Effector CD8-positive, alpha-beta T cell (primary cell): ENCODE data around the gene CD6.
A peak's percentile ranks its signal among the peaks of the same experiment; 100 is the strongest.

Experiments
- DNase-seq: peaks from one replicate; lab custom pipeline; 2025; lab: John Stamatoyannopoulos, UW

Gene CD6

DNA sequence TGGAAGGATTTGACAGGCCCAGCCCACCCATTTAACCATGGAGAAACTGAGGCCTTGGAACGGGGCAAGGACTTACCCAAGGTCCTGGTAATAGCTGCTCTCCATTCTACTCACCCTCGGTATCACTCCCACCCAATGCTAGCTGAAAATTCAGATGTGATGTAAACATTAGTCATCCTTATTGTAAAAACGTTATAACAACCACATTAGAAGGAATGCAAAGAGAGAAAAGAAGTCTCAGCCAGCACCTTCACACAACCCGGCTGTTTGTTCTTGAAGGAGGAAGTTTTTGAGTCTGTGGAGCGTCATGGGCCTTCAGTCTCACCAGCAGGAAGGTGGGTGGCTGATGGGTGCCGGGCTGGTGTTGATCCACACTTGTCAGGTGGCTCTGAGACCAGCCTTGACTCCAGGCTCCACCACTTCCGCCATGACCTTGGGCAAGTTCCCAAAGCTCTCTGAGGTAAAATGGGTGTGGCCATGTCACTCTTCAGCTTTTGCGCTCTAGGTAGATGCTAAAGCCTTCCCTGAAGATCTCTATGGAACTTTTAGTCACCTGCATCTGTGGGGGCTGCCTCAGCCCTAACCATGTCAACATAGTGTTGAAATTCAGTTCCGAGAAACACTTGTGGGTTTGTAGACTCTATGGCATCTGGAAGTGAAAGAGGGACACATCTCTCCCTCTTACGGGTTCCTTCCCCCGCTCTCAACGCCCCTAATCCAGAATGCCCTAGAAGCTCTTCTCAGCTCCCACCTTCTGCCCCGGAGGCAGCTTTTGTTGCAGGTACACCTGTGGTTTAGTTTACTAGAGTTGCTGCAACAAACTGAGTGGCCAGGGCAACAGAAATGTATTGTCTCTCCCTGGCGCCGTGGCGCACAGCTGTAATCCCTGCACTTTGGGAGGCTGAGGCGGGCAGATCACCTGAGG lies 14.8 kb downstream of the CD6 start:
- DNase-seq, result peak; percentile 79

DNA sequence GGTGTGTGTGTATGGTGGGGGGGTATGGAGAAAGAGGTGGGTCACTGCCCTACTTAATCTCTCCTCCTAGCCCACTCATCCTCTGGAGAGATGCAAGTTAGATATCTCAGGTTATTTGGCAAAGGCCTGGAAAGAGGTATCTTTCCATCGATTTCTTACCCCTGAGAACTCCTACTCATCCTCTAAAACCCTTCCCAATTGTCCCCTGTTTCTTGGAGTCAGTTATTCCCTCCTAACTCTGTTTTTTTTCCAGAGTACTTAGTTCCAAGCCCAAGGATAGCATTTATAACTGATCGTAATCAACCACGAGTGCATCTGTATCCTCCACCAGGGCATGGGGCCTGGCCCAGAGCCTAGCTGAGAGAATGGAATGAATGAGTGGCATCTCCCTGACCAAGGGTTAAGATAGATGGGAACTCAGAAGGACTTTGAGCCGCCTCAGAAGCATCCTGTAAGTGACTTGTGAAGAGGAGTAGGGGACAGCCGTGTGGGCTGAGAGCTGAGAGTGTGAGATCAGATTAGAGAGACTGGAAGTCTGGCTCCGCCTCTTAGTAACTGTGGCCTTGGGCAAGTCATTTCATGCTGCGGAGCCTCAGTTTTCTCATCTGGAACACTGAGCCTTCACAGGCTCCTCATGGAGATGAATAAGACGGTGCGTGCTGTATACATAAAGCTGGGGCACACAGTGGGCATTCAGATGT lies 16.2 kb downstream of the CD6 start:
- no peak for DNase-seq

DNA sequence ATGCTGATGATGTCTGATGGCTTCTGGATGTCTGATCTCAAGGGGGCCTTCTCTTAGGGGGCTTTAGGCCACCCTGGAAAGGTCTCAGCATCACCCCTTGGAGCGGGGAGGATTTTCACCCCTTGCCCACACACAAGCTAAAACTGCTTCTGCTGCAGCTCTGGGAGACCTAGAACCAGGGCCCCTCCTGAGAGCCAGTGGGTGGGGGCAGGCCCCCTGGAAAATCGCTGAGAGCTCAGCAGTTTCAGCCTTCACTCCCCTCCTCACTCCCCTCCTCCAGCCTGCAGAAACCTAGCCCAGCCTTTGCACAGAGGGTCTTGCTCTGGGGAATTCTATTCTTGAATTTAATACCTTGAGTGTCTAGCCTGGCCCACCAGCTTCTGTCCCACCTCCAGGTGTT lies 17.2 kb downstream of the CD6 start:
- DNase-seq, result no peak

DNA sequence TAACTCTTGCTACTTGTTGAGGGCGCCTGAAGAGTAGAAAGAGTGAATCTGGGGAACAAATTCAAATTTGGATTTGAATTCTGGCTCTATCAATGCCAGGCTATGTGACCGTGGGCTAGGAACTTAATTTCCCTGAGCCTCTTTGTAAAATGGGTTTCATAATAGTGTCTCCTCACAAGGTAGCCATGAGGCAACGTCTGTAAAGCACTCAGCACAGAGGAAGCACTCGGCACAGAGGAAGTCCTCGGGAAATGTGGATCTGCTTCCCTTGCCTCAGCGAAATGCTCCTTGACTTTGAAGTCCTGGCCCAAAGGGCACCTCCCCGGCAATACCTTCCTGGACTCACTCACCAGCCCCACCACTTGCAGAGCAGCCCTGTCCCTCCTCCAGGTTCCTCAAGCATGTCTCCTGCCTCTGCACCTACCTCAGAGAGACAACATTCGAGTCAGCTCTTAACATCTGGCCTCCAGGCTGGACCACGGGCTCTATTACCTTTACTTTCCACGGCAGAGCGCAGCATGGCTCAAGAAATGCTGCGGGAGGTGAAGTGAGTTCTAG lies 17.7 kb downstream of the CD6 start:
- DNase-seq, result no peak

DNA sequence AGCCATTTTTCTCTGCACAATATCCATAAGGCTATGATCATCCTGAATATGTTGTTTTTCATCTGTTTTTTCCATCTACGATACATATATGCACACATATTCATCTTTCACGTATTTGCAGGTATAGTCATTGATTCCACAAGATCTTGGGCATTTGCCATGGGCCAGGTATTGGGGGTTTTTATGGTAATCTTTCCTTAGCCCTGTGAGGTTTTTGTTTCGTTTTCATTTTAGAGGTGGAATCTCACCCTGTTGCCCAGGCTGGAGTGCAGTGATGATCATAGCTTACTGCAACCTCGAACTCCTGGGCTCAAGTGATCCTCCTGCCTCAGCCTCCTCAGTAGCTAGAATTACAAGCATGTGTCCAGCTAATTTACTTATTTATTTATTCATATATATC lies 20.0 kb downstream of the CD6 start:
- no peak for DNase-seq

DNA sequence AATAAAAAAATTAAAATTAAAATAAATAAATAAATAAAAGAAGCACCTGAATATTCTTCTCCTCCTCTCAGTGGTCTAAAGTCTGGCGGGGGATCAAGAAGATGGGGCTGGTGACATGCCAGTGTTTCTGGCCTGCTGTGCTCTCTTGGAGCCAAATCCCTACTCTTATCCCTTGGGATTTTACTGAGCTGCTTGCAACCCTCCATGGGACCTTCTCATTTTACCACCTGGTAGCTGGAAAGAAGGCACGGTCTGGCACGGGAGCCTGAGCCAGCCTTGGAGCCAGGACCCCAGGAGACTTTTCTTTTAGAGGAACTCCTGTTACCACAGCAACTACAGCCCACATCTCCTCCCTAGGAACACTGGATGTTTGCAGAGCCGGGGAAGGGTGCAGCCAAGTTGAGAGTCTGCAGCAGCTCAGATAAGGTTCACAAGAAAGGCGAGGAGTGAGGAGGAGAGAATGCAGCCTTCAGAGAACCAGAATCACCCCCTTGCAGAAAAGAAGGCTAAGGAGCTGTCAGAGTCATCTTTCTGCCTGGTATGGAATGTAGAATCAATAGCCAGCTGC lies 21.4 kb downstream of the CD6 start:
- DNase-seq, result no peak

DNA sequence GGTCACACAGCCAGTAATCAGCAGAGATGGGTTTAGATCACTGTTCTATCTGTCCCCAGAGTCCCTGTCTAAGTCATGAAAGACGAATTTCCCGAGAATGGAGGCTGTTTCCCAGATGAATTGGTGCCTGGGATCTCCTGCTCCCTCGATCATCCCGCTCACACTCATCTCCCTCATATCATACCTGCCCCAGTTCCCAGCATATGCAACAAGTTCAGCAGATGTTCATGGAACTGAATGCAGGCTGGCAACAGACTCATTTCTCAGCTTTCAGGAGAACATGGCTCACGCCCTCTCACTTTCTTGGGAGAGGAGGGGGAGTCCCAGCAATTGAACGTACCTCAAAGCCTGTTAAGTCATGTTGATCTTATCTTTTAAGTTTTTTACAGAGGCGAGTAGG lies 22.1 kb downstream of the CD6 start:
- DNase-seq, result no peak

DNA sequence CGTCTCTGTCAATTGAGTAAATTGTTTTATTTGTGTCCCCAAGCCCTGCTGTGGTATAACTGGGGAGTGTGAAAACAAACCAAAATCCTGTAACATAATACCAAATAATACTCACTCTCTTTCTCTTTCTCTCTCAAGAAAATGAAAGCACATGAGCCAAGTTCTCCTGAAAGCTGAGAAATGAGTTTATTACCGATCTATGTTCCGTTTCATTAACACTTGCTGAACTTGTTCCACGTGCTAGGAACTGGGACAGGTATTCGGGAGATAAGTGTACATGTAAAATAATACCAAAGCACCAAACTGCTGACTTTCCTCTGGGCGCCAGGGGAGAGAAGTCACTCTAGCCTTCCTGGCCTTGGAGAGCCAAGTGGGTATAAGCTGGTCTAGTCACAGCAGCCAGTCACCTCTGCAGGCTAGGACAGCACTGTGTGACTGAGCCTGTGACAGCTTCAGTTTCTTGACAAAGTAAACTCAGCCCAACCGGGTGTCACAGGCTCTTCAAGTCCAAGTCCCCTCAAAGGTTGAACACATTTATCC lies 23.1 kb downstream of the CD6 start:
- no peak for DNase-seq

DNA sequence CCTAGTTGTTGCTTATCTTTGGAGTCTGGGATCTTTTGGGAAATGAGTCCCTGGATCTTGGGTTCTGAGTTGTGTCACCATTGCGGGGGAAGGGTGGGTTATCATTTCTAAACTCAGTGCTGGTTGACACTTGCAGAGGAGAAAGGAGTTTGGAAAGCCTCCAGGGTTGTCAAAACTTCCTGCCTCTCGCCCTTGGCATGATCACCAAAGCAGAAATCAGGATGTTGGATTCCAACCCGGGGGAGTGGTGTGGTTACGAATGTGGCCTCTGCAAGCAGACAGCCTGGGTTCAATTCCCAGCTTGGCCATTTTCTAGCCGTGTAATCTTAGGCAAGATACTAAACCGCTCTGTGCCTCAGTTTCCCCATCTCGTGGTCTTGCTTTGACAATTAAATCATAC lies 24.3 kb downstream of the CD6 start:
- DNase-seq, result no peak

DNA sequence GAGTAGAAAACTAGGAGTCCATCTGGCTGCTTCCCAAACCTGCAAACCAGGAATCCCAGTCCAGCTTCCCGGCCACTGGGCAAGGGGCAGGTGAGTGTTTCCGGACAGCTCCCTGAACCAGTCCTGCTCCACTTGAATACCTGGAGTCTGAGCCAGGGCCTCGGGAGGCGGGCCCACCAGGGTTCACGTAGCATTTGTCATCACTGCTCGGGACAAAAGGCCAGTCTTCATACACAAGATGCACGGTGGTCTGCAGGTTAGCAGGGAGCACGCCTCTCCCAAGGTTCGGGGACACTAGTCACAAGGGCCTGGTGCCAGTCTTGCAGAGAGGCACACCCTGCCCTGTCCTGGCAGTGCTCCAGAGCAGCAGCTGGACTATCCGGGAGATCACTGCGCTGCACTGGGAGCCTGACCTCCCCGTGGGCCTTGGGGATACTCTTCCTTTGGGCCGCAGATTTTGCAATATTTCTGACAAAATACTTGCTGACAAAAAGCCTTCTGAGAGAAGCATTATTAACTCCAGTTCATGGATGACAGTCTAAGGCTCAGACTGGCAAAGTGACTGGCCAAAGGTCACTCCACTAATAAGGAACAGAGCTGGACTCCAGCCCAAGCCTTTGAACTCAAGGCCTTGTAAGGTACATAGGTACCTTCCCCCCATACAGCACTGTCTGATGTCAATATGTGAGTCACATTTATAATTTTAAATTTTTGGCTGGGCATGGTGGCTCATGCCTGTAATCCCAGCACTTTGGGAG lies 25.1 kb downstream of the CD6 start:
- DNase-seq, result no peak

DNA sequence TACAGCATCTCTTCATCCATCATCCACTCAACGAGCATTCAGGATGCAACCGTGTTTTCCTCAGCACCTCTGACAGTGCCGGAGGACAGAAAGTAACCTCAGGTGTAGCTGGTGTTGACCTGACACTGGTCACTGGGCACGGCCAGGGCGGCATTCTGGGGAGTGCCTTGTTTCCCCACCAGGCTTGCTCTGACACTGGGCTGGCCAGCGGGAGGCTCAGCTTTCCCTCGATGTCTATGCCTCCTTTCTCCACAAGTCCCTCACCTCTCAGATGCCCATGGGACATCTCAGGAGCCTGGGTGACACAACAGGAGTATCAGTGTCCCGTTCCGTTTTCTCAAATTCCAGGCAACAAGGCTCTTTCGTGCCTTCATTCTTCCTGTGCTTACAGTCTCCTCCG lies 28.9 kb downstream of the CD6 start:
- no peak for DNase-seq

DNA sequence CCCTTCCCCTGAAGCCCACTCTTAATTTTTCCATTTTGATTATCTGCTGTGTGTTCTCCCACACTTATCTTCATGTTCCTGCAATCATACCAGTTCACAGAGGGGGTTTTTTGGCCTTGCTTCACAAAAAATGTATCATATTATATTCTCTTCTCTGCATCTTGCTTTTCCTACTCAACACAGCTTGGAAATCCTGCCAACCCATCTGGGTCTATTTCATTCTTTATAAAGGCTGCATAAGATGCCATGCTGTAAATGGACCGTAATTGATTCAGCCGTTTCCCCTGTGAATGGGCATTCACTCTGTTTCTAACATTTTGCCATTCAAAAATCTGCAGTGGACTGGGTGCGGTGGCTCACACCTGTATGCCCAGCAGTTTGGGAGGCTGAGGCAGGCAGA lies 30.5 kb downstream of the CD6 start:
- DNase-seq, result no peak

DNA sequence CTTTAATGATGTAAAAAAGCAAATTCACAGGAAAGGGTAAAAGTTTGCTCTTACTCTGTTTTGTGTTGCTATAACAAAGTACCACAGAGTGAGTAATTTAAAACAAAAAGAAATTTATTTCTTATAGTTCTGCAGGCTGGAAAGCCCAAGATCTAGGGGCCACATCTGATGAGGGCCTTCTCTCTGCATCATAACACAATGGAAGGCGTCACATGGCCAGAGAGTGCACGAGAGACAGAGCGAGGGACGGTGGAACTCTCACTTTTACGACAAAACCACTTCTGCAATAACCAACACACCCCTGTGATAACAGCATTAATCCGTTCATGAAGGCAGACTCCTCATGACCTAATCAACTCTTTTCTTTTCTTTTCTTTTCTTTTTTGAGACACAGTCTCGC lies 31.1 kb downstream of the CD6 start:
- no peak for DNase-seq

DNA sequence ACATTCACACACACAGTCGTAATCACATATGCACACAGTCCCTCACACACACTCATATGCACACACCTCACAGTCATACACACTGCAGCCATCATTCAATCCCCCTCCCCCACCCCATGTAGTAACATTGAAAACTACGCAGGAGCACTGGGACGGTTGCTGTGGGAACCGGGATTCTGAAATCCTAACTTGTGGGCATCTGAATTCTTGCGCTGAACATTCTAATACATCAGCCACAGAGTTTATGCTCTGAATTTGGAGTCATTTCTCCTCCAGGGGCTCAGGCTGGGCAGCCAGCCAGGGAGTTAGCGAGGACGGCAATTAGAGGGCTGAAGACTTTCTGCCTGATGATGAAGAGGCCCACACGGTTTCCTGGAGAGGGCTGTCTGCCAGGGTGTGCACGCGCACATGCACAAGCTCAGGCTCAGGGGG lies 32.7 kb downstream of the CD6 start:
- no peak for DNase-seq

DNA sequence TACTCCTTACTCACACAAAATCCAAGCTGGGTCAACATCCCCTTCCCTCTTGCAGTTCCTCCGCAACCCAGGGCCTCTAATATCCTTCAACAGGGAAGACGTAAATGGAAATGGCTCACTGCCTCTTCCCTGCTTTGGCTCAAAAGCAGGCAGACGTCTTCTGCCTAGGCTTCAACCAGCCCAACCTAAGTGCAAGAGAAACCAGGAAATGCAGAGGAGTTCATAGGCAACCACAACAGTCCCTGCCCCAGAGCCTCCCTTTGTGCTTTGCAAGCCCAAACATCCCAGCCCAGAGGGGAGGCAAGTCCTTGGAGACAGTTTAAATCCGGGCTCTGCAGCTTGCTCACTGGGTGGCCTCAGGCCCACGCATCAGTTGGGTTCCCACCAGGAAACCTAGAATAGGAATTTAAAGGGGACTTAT lies 33.3 kb downstream of the CD6 start:
- DNase-seq, result peak; percentile 25

DNA sequence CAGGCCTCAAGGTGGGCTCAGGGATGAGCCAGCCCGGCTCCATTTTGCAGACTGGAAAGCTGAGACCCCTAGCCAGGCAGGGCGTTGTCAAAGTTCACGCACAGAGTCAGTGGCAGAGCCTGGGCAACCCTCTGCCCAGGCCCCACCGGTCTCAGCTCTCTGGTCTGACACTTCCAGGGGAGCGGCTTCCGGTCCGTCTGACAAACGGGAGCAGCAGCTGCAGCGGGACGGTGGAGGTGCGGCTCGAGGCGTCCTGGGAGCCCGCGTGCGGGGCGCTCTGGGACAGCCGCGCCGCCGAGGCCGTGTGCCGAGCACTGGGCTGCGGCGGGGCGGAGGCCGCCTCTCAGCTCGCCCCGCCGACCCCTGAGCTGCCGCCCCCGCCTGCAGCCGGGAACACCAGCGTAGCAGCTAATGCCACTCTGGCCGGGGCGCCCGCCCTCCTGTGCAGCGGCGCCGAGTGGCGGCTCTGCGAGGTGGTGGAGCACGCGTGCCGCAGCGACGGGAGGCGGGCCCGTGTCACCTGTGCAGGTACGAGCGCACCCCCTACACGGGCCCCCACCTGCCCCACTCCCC lies 36.0 kb downstream of the CD6 start:
- no peak for DNase-seq

DNA sequence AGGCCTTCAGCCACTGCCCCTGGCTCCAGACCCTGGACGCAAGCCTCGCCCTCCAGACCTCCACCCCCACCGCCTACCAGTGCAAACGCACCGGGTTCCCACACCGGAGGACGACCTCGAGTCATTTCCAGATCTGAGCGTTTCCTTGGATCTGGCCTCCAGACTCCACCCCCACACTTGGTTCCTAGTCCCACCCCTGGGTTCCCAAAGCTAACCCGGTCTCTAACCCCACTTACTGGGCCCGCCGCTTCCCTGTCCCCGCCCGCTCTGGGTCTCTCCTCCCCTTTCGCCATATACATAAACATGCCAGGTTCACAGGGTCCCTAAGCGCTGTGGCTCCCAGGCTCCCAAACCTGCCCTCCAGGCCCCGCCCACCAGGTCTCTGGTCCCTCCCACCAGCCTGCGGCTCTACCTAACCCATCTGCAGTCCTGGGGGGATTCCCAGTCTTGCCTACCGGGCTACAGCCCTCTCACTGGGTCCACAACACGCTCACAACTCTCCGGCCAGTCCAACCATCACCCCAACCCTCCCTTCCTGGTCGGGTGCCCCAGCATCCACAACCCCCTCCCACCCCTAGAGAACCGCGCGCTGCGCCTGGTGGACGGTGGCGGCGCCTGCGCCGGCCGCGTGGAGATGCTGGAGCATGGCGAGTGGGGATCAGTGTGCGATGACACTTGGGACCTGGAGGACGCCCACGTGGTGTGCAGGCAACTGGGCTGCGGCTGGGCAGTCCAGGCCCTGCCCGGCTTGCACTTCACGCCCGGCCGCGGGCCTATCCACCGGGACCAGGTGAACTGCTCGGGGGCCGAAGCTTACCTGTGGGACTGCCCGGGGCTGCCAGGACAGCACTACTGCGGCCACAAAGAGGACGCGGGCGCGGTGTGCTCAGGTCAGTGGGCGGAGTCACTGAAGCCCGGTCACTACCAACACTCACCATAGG lies 36.7 kb downstream of the CD6 start:
- DNase-seq, result peak; percentile 20

DNA sequence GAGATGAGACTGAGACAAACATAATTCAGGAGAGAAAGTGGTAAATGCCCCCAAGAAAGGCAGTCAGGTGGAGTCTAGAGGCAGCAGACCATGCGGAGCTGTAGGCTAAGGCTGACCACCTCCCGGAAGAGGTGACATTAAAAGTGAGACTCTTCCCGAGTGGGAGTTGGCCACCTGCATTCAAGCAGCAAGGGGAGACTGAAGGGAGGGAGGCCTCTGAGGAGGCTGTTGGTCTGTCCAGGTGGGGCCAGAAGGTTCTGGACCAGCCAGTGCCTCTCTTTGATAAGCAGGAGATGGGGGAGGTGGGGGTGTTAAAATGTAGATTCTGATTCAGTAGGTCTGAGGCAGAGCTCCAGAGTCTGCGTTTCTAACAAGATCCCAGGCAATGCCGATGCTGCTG lies 37.5 kb downstream of the CD6 start:
- DNase-seq, result no peak

DNA sequence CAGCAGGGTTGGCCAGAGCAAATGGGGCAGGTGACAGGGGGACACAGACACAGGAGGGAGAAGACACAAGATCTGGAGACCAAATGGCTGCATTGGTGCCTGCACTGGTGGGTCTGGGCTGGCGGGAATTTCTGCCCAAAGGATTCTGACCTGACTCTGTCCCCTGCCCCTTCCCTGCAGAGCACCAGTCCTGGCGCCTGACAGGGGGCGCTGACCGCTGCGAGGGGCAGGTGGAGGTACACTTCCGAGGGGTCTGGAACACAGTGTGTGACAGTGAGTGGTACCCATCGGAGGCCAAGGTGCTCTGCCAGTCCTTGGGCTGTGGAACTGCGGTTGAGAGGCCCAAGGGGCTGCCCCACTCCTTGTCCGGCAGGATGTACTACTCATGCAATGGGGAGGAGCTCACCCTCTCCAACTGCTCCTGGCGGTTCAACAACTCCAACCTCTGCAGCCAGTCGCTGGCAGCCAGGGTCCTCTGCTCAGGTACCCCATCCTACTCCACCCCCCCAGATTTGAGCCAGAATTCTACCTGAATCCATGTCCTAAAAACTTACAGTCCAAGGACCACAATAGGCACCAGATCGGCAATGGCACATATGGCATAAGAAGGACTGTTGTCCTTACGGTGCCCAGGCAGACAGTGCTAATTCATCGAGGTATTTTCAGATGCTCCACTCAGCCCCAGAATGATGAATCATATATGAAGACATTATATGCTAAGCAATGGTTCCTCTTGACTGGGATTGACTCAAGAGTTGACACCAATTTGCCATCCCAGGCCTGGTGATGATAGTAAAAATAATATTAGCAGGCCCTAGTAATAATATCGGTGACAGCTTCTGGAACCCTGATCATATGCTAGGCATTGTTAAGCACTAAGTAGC lies 38.2 kb downstream of the CD6 start:
- DNase-seq, result no peak
